K562 (cell line): ENCODE results near the gene ITPR3. TPM values are rescaled to one million over a fixed set of nuclear protein-coding genes. Genes with fewer than 3 reads are reported as not detected.

Source experiments
- DACH1 ChIP-seq: fragments of 450-650 bp; IDR thresholded peaks from 2 replicates; pipeline ENCODE4 v1.6.1; 2018; ENCODE audit not compliant: partially characterized antibody
- HMGN3 ChIP-seq: IDR thresholded peaks from 2 replicates; pipeline ENCODE4 v1.6.1; 2011; ENCODE audit warnings: borderline replicate concordance, low read depth, mild to moderate bottlenecking, mixed read lengths, low read length; ENCODE audit not compliant: insufficient read length; ENCODE audit errors: extremely low read depth
- KLF6 ChIP-seq: fragments of 250-450 bp; sonication (Bioruptor Pico); IDR thresholded peaks from 2 replicates; pipeline ENCODE4 v1.4.0; 2020; ENCODE audit warnings: mild to moderate bottlenecking, moderate library complexity, borderline replicate concordance
- RB1 ChIP-seq: fragments of 450-650 bp; IDR thresholded peaks from 2 replicates; pipeline ENCODE4 v1.6.1; 2017; ENCODE audit warnings: low read depth, mild to moderate bottlenecking
- polyA plus RNA-seq, 8 experiments: library from polyadenylated mRNA; depleted of rRNA in 4 of 8; stranded (reverse) in 5 of 8; unstranded in 3 of 8; fragments of >200 nt; fragmentation: Nextera tagmentation in 2 of 8; fragmentation: Illumina TruSeq in 1 of 8; extraction: Ambion mirVana in 2 of 8; extraction: Trizol in 1 of 8; gene quantifications; 2 replicates each; pipeline versions ENCODE4 v1.2.1 to v1.2.3, GENCODE V29; 2011 to 2014; ENCODE audit warnings: inconsistent platforms in 1 of 8, missing spikeins in 1 of 8
- total RNA-seq, 7 experiments: library from RNA; depleted of rRNA in 6 of 7; stranded (reverse); fragments of >200 nt in 6 of 7; fragmentation: Illumina TruSeq in 2 of 7; extraction: Trizol in 2 of 7; gene quantifications; 2 replicates each; pipeline versions ENCODE4 v1.2.1 to v1.2.3, GENCODE V29; 2011 to 2021; ENCODE audit warnings: low replicate concordance in 1 of 7
- TF ChIP-seq, protein P1 (sequence below), 2 experiments: fragments of 450-650 bp; IDR thresholded peaks; 2 replicates each; pipeline ENCODE4 v1.6.1; 2016; ENCODE audit warnings: mild to moderate bottlenecking in 2 of 2, borderline replicate concordance in 1 of 2, low read depth in 1 of 2, moderate library complexity in 1 of 2
- TF ChIP-seq, protein P2 (sequence below), 2 experiments: fragments of 450-650 bp; formaldehyde crosslinking in 1 of 2; IDR thresholded peaks; 2 replicates each; pipeline versions ENCODE4 v1.4.0 to v1.6.1; 2014 to 2020; ENCODE audit warnings: mild to moderate bottlenecking in 2 of 2, borderline replicate concordance in 1 of 2, low read depth in 1 of 2

The ITPR3 gene
- total and polyA plus RNA-seq, 9 of the 15 experiments (the other 6 are each of a cell fraction or from before 2014, with no cell fraction given) = 0.39 to 35.7 (median 13.2) TPM

DNA sequence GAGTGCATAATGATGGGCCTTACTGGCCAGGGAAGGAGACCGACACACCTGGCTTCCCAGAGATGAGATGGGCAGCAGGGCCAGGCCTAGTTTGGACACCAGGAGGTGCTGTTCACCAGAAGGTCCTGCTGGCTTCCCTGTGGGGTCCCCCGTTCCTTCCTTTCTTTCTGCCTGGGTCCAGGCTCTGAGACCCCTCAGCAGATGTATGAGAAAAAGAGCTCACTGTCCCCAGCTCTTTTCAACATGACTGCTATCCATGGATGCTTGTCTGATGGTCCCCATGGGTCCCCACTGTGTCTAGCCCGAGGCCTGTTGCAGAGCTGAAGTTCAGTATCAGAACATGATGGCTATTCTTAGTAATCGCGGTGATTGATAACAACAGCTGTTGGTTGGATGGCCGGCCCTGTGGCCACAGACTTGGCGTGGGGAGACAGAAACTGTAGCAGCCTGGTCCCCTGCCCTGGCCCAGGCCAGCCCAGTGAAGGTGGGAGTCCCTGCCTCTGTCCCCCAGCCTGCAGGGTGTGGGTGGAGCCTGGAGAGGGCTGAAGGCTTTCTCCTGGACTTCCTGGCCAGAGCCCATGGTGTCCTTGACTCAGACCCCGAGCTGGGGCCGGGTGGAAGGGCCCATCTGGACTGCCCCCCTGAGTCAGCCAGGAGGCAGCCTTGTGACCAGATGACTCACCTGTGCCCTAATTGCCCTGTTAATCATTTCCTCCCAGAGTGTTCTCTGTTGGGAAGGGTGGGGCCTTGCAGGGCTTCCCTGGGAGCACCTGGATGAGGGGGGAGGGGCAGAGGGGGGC is 31.2 kb upstream of the ITPR3 start (continued):
- TF ChIP-seq, protein P1, sequence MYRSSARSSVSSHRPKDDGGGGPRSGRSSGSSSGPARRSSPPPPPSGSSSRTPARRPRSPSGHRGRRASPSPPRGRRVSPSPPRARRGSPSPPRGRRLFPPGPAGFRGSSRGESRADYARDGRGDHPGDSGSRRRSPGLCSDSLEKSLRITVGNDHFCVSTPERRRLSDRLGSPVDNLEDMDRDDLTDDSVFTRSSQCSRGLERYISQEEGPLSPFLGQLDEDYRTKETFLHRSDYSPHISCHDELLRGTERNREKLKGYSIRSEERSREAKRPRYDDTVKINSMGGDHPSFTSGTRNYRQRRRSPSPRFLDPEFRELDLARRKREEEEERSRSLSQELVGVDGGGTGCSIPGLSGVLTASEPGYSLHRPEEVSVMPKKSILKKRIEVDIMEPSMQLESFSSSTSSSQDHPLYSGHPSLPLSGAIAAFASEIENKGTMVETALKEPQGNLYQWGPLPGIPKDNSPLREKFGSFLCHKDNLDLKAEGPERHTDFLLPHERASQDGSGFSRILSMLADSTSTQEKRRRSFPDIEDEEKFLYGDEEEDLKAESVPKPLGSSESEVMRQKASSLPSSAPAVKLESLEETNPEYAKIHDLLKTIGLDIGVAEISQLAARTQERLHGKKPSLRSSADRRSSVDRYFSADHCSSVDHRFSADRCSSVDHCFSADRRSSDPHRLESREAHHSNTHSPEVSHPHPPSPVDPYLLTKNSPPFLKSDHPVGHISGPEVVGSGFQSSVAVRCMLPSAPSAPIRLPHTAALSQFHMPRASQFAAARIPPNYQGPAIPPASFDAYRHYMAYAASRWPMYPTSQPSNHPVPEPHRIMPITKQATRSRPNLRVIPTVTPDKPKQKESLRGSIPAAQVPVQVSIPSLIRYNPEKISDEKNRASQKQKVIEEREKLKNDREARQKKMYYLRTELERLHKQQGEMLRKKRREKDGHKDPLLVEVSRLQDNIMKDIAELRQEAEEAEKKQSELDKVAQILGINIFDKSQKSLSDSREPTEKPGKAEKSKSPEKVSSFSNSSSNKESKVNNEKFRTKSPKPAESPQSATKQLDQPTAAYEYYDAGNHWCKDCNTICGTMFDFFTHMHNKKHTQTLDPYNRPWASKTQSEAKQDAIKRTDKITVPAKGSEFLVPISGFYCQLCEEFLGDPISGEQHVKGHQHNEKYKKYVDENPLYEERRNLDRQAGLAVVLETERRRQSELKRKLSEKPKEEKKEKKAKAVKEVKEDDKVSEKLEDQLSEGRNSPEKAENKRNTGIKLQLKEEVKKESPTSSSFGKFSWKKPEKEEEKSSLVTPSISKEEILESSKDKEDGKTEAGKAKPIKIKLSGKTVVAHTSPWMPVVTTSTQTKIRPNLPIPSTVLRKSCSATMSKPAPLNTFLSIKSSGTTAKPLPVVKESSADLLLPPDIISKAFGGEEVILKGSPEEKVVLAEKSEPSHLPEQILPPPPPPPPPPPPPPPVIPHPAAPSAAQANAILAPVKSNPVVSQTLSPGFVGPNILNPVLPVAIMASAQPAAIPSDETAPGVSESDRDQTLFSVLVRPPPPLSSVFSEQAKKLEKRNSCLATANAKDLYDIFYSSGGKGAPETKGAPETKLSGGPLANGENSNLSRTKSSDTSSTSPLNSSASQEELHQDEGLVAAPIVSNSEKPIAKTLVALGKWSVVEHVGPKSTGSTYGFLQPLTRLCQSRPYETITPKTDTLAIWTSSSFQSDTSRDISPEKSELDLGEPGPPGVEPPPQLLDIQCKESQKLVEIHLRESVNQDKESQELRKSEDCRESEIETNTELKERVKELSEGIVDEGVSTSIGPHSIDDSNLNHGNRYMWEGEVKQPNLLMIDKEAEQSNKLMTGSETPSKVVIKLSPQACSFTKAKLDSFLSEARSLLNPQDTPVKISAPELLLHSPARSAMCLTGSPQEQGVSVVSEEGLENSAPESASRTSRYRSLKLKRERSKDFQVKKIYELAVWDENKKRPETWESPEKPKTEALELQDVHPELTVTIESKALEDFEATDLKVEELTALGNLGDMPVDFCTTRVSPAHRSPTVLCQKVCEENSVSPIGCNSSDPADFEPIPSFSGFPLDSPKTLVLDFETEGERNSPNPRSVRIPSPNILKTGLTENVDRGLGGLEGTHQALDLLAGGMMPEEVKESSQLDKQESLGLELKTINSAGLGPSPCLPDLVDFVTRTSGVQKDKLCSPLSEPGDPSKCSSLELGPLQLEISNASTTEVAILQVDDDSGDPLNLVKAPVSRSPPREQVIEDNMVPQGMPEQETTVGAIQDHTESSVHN (IDR thresholded peaks at IDR 0.05; ENCODE audit: borderline replicate concordance in 1 of 2, low read depth in 1 of 2) = no peak
- TF ChIP-seq, protein P2, sequence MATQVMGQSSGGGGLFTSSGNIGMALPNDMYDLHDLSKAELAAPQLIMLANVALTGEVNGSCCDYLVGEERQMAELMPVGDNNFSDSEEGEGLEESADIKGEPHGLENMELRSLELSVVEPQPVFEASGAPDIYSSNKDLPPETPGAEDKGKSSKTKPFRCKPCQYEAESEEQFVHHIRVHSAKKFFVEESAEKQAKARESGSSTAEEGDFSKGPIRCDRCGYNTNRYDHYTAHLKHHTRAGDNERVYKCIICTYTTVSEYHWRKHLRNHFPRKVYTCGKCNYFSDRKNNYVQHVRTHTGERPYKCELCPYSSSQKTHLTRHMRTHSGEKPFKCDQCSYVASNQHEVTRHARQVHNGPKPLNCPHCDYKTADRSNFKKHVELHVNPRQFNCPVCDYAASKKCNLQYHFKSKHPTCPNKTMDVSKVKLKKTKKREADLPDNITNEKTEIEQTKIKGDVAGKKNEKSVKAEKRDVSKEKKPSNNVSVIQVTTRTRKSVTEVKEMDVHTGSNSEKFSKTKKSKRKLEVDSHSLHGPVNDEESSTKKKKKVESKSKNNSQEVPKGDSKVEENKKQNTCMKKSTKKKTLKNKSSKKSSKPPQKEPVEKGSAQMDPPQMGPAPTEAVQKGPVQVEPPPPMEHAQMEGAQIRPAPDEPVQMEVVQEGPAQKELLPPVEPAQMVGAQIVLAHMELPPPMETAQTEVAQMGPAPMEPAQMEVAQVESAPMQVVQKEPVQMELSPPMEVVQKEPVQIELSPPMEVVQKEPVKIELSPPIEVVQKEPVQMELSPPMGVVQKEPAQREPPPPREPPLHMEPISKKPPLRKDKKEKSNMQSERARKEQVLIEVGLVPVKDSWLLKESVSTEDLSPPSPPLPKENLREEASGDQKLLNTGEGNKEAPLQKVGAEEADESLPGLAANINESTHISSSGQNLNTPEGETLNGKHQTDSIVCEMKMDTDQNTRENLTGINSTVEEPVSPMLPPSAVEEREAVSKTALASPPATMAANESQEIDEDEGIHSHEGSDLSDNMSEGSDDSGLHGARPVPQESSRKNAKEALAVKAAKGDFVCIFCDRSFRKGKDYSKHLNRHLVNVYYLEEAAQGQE (IDR thresholded peaks at IDR 0.05; ENCODE audit: borderline replicate concordance) = peak; percentile 92
- TF ChIP-seq, protein P2 (CRISPR knock-in tag; IDR thresholded peaks at IDR 0.05; ENCODE audit: low read depth) = no peak
- 0 out of 2 replicates have a peak, but pooled peaks have one; percentile 14 for TF ChIP-seq RB1
- TF ChIP-seq DACH1 = peak; percentile 58
- TF ChIP-seq KLF6 (CRISPR knock-in tag) = no peak
- no peak for TF ChIP-seq HMGN3
